Activated T-helper 1 cell treated with anti-CD3 and anti-CD28 coated beads, Interleukin-2, amount 50 U/mL, for 16 hours (primary cell): ENCODE results near the gene PRADC1.
A peak's percentile ranks its signal among the peaks of the same experiment; 100 is the strongest.
"Not testable (repeated sequence)": the region's sequence is repeated elsewhere in the genome, so short reads cannot be mapped to it uniquely, and the experiment has no call there.

ENCODE experiments used
- DNase-seq, 2 donors: peaks; one replicate each; pipeline ENCODE4 v3.0.0-alpha.2; 2020; ENCODE audit warnings: low read depth in 1 of 2, low spot score in 1 of 2

Gene PRADC1

DNA sequence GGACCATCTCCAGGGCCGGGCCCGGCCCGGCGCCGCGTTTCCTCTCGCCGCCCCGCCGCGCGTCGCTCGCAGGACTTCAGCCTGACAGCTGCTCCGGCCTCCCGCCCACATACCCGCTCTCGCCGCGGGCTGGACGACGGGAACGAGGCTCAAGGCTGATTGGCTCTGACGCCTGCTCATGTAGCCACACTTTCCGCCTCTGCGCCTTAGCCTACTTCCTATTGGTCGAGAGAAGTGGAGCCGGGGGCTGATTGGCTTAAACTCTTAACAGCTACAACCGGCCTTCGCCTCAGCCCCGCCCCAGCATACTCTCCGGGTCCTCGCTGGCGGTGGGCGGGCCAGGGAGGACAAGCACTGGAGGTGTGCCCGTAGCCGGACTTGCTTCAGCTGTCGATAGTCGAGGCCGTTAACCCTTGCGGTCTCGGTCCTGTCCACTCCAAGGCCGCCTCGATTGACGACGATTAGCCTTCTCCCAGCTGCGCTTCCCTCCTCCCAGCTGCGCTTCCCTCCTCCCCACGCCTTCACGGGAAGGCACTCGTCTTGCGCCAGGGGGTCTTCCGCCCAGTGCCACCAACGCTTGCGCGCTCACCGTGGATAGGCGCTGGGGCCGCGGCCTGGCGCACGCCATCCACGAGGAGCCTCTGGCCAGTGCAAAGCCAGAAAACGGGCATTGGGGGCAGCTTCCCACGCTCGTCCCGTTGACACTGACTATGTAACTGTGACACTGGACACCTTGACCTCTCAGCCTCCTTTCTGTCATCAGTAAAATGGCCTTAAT is at the start of gene PRADC1:
TSS of gene PRADC1 (minus strand) at position 86 of the 778 bp plus-strand sequence. CDS start at position 7, 79 bp downstream.
- DNase-seq: peak; percentile 81 to 89

DNA sequence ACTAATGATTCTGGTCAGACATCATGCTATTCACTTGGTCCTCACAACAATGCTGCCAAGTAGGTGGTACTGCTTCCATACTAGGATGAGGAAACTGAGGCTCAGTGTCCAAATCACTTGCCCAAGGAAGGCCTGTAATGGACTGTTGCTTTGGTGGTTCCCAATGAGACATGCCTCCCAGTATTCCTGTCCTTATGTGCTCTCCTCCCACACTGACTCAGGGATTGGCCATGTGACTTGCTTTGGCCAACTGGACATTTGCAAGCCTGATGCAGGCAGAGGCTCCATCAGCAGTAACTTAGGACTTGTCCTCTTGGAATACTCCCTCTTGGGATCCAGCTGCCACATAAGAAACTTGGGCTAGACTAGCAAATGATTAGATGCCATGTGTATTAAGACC is 48.2 kb upstream of the PRADC1 start:
- DNase-seq: no peak

DNA sequence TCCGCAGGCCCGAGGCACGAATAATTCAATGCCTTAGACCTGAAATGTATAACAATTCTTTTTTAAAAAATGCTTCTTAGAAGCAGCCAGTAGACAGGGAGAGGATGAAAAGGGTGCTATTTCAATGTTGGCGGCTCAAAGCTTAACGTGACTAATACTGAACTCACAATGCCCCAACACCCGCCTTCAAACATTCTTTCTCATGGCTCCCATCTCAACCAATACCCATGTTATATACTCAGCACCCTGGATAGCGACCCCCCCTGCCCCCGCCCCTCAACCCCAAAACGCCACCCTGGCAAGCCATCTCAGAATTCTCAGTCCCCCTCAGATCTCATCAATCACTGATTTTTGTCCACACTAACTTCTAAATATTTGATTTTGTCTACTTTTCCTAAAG is 46.8 kb upstream of the PRADC1 start:
- DNase-seq: no peak

DNA sequence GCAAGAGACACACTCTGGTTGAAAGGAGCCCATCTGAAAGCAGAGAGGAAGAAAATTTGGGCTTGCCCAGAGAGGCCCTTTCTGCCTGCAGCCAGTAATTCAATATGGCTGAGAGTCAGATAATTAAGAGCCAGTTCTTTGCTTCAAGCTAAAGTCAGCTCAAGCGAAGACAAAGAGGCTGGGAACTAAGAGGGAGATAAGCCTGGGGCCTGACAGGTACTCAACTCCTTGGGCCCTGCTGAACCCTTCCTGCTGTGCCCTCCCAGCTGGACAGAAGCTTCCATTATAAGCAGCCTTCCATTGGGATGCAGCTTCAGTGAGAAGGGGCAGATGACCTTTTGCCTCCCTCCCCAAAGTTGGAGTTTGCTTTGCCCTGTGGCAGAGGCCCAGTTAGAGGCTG is 39.2 kb upstream of the PRADC1 start:
- no peak for DNase-seq

DNA sequence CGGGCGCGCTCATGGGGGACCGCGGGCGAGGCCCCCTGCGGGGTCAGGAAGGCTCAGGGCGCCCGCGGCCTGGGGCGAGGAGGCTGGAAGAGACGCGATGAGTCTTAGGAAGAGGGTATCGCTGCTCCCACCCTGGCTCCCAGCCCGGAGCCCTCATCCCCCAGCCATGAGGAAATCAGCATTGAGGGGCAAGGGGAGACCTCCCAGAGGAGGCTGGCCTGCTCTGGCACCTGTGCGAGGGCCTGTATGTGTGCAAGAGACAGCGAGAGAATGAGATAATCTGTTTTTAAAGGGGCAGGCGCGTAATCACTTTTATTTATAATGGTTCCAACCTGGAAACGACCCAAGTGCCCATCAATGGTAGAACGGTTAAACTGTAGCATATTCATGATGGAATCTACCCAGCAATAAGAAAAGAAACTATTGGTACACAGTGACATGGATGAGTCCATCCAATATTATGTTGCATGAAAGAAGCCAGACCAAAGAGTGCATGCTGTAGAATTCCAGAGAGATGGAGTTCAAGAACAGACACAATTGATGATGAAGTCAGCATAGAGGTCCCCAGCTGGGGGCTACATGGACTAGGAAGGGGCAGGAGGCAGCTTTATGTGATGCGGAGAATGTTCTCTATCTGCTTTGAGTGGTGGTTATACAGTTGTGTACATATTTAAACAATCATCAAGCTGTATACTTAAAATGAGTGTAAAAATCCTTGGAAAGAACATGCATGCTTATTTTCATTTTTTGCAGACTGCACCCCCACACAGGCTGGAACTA is 36.8 kb upstream of the PRADC1 start:
- DNase-seq: no peak

DNA sequence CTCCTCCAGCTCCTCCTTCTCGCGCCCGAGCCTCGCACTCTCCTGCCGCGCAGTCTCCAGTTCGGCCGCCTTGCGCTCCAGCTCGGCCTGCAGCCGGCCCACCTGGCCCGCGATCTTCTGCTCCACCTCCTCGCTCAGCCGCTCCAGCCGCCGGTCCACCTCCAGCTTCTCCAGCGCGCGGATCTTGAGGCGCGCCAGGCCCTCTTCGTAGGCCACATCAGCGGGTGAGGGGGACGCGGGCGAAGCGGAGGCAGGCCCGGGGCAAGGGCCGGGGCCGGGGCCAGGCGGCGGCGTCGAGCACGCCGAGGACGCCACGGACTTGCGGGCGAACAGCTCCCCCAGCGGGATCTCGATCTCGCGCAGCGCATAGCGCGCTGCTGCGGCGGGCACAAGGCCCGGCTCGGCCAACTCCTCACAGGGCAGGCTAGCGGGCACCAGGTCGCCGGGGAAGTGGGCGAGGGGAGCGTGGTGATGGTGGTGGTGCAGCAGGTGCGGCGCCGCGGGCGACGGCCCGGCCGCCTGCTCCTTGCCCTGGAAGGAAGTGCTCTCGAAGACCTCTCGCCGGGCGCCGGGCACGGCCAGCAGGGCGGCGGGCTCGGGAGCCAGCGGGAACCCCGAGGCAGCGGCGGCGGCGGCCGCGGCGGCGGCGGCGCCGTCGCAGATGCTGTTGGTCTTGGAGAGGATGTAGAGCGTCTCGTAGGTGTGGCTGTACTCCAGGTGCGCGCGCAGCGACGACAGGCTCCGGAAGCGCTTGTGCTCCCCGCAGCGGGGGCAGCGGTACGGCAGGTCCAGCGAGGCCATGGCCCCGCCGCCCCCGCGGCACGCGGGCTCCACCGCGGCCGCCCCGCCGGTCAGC is 36.0 kb upstream of the PRADC1 start:
- DNase-seq: peak; percentile 55 to 76

DNA sequence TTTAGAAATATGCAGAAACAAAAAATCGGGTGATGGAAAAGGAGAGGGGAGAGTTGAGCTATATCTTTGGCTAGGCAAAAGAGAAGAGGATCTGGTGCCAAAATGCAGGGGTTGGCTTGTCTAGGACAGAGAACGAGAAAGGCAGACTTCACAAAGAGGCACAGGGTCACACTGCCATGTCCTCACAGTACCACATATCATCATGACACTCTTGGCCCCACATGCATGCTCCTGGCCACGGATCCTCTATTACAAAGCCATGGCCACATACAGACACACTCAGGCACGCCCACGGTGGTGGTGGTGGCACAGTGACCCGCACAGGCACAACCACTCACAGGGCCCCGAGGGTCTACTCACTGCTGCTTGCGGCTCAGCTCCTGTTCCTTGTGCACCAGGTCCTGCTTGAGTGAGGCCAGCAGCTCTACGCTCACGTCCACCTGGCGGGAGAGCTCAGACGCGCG is 35.4 kb upstream of the PRADC1 start:
- DNase-seq: no peak

DNA sequence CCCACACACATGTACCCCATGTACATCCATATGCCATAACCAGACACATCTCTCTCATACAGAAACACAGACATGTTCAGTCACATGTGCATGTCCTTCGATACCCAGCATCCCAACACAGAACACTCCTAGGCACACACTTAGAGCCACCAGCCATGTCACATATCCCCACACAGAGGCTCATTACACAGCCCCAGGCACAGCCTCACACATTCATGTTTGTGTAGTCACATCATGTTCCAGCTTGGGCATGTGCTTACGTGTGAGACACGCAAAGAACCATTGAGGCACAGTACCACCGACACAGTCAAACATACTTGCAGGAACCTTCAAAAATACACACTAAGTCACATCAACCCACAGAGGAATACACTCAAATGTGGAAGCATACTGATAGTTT is 34.0 kb upstream of the PRADC1 start:
- no peak for DNase-seq

DNA sequence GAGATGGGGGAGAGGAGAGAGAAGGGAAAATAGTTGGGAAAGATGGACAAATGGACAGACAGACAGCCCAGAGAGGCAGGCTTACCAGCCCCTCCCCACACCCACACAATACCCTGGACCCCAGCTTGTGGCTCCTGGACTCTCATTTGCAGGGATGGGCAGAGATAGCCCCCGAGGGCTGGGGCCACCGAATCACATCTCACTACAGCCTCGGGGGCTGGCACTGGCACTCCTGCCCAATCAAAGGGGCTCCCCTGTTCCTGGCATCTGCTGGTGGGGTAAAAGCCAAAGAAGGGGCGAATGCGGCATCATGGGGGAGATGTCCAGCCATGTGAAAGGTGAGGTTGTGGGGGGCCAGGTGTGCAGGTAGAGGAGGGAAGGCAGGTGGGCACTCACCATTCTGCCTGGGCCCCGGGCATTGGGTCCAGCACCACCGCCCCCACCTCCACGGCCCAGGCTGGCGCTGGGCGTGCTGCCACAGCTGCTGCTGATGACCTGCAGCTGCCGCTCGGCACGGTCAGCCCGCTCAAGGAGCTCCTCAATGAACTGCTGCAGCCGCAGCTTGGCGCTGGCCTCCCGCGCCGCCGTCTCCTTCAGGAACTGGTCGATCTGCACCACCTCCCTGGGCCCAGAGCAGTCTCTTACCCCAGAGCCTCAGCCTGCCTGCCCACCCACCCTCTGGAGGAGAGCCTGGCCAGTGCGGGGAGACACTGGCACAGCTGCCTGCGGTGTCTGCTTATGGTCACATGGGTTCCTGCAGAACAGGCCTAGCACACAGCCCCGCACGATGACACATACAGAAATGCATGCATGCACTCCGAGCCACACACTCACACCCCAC is 33.2 kb upstream of the PRADC1 start:
- DNase-seq: no peak

DNA sequence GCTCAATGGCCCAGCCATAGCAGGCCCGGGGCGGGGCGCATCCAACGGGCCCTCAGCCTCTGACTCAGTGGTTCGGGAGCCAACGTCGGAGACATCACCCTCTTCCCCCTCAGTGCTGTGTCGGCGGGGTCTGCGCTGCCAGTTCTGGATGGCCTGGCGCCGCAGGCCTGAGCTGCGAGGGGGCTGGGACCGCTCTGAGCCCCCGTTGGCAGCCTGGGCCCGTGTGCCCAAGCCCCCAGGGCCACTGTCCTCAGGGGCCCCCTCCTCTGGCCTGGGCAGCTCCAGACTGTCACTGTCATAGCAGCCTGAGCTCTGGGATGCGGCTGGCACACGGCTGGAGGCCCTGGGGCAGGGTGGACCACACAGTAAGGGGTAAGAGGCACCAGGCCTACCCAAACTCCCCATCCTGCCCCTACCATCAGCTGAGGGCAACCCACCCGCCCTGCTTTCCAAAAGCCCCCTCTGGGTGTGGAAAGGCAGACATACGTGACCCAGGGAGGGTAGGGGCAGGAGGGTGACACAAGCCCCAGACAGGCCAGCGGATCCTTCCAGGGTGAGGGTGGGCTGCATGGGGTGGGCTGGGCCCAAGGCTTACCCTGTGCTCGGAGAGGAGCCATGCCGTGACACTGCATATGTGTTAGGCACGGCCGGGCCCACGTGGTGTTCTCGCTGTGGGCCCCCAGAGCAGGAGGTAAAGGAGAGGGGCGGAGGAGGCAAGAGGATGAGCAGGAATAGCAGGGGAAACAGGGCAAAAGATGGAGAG is 32.4 kb upstream of the PRADC1 start:
- no peak for DNase-seq

DNA sequence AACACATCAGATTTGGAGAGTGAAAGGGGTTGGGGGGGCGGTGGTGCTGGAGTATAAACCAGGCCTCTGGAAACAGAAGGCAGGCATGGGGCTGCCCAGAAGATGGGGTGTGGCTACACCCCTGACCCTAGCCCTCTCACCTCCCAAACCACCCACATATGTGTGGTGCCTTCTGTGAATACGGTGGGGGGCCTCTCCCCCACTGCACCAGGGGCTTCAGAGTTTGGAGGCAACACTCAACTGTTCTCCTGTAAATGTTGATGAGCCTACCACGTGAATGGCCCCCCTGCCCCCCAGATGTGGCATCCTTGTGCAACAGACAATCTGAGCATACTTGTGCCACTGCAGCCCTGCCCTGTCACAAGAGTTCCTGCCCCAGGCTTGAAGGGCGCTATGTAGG is 31.7 kb upstream of the PRADC1 start:
- no peak for DNase-seq

DNA sequence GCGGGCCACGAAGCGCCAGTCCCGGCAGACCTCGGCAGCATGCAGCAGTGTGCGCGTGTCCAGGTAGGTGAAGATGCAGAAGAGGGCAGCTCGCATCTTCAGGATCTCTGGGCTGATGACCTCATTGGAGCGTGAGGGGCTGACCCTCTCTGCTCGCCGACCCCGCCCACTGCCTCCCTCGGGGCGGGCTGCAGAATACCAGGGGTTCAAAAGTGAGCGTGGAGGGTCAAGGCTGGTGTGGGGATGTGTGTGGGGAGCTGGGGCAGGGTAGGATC is 31.2 kb upstream of the PRADC1 start:
- DNase-seq: no peak

DNA sequence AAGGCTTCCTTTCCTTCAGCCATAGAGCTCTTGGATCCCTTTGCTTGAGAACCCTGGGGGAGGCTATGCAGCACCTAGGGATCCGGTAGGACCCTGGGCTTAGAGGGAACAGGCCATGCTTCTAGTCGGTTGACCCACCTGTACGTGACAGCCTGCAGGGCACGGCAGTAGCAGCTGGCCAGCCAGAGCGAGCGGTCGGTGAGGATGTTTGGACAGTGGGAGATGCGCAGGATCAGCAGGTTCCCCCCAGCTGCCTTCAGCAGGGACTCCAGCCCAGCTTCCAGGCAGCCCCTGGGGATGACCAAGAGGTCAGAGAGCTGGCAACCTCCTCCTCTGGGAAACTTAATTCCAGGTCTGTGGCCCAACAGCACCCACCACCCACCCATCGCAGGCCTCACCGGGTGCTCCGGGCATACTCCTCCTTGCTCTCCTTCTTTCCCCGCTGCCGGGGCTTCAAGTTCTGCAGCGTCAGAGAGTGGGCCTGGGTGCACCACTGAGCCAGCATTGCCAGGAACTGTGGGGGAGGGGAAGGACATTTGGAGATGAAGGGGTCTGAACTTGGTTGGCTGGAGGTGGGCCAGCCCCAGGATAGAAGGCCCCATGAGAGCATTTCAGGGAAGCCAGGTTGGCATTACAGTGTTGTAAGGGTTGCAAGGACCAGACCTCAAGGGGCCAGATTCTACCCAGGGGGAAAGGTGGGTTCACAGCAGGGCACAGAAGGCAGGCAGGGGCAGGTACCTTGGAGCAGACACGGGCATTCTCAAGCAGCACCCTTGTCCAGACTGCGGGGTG is 30.7 kb upstream of the PRADC1 start:
- DNase-seq: no peak

DNA sequence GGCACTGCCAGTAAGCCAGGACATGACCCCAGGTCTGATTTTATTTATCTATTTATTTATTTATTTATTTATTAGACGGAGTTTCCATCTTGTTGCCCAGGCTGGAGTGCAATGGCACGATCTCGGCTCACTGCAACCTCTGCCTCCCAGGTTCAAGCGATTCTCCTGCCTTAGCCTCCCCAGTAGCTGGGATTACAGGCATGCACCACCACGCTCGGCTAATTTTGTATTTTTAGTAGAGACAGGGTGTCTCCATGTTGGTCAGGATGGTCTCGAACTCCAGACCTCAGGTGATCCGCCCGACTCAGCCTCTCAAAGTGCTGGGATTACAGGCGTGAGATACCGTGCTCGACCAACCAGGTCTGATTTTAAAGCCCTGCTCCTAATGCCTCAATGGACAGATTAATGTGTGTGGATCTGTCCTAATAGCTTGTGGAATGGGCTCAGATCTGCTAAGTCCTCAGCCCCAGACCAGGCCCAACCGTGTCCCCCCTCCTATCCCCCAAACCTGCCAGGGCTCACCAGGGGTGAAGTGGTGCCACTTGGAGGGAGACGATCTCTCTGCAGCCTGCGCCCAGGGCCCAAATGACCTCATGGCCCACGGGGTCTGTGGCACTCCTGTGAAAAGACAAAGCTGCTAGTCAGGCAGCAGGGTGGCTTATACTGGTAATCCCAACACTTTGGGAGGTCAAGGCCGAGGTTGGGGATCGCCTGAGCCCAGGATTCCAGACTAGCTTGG is 29.8 kb upstream of the PRADC1 start:
- DNase-seq: not testable (repeated sequence)

DNA sequence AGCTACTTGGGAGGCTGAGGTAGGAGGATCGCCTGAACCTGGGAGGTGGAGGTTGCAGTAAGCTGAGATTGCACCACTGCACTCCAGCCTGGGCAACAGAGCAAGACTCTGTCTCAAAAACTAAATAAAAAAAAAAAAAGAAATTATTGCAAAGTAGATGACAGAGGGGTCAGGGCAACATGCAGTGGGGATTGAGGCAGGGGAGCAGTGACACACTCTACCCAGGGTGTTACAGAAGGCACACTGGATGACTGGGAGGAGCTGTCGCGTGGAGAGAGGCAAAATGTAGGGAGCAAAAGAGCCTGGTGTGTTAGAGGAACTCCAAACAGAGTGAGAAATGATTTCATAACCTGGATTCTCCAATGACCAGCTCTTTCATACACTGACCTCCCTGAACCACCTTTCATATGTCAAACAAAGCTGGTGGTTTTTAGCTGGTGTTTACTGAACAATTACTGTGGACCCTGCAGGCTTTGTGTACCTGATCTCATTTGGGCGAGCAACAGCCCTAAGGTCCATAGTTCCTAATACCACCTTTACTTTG is 29.1 kb upstream of the PRADC1 start:
- no peak for DNase-seq

DNA sequence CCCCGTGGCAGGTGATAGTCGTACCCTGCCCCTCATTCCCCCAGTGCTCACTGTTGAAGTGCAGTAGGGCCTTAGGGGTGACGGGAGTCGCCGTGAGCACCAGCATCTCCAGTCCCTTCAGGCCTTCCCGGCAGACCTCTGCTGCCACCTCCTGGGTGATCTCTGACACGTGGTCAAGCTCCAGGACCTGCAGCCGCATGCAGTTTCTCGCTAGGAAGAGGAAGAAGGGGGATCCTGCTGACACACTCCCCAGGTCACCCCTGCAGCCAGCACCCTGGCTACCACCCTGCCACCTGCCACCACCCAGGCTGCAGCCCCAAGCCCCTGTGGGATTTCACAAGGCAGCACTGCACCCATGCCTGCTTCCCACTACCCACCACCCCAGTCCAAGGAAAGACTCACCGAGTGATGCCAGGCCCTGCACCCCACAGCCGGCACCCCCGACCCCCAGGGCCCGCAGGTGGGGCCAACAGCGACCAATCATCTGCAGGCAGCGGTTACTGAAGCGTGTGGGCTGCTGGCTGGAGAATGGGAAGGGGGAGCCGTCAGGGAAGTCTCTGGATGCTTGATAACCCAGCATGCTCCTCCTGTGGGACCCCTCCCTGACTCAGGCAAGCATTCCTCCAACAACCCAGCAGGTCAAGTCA is 27.4 kb upstream of the PRADC1 start:
- no peak for DNase-seq

DNA sequence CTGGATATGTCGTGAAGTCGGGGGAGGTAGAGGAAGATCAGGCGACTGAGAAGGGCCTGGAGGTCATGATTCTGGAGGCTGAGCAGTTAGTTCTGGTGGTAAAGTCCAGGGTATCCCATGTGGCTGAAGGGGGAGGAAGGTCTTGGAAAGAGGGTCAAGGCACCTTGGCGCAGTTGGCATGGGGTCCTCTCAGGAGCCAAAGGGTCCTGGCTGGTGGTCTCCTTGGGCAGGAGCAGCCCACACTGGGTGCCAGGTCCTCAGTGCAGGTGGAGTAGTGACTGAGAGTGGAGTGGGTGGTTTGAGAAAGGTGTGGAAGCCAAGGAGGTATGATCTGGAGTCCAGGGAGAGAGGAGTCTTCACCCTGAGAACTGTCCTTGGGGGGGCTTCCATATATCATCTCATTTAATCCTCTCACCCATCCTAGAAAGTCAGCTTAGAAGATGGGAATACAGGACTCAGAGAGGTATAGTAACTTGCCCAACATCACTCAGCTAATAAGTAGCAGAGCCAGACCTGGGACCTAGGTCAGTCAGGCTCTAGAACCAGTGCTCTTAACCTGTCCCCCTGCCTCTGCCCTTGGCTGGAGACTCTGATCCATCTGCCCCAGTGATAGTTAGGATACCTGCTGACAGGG is 26.8 kb upstream of the PRADC1 start:
- no peak for DNase-seq
